Activated CD4-positive, alpha-beta T cell treated with anti-CD3 and anti-CD28 coated beads, Interleukin-2, amount 10 ng/mL, durations not matched to agents 7 days and 5 days (primary cell): Measurements from ENCODE around the gene DISC1. TPM values are rescaled to one million over a fixed set of nuclear protein-coding genes. Genes with fewer than 3 reads are reported as not detected.

Source experiments
- CTCF ChIA-PET: fragments of 350-600 bp; sonication (Branson Sonifier 250); formaldehyde crosslinking; loops from one replicate; lab custom pipeline; 2021; ENCODE audit warnings: antibody characterized with exemption; lab: Charles Lee
- POLR2A ChIA-PET: fragments of 350-600 bp; sonication (Branson Sonifier 250); formaldehyde crosslinking; loops from one replicate; lab custom pipeline; 2021; ENCODE audit warnings: antibody characterized with exemption; lab: Charles Lee
- DNase-seq: peaks from one replicate; pipeline ENCODE4 v3.0.0-alpha.2; 2020
- H3K27ac Mint-ChIP-seq: one replicate; pipeline ENCODE4 v1.8.0; 2021; ENCODE audit warnings: mild to moderate bottlenecking, moderate library complexity, mixed read lengths
- H3K27me3 Mint-ChIP-seq: one replicate; pipeline ENCODE4 v1.8.0; 2021; ENCODE audit warnings: mixed read lengths
- H3K36me3 Mint-ChIP-seq: one replicate; pipeline ENCODE4 v1.8.0; 2021; ENCODE audit warnings: low read depth, mixed read lengths
- H3K4me1 Mint-ChIP-seq: one replicate; pipeline ENCODE4 v1.8.0; 2021; ENCODE audit warnings: mixed read lengths
- H3K4me3 Mint-ChIP-seq: one replicate; pipeline ENCODE4 v1.8.0; 2021; ENCODE audit warnings: mild to moderate bottlenecking, moderate library complexity, mixed read lengths
- H3K9me3 Mint-ChIP-seq: one replicate; pipeline ENCODE4 v1.8.0; 2021; ENCODE audit warnings: mixed read lengths
- total RNA-seq, 2 experiments: library from RNA; stranded (reverse); gene quantifications; one replicate each; pipeline ENCODE4 v1.2.3, GENCODE V29; 2021

Gene DISC1
- total RNA-seq, 2 experiments from 2014 or later: 13.3 to 17.0 TPM

- CTCF ChIA-PET: no interaction called here
Measured at GRCh38 chr1:231596337-231596791, 30.2 kb upstream of the DISC1 start.

DNA sequence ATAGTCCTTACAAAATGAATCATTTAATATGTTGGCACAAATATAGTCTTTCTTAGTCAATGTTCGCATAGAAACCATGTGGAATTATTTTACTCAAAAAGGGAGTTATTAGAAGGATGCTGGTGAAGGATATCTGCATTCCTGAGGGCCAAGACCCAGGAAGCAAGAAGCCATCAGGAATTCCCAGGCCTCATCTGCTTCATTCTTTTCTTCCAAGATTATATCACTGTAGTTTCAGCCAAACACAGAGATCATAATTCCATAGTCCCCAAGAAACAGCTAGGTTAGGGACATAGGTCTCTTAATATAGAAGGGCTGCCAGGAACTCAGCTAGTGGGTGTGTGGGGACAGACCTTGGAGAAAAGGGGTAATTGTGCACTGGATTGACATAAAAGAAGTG lies 28.6 kb upstream of the DISC1 start:
- H3K4me3 Mint-ChIP-seq: no peak overlapping the region
- no peaks in the 10 kb centered on the region for H3K27me3 Mint-ChIP-seq
- DNase-seq: no peak
- H3K27ac Mint-ChIP-seq: no peak overlapping the region
- peaks cover 2% of the 10 kb centered on the region for H3K4me1 Mint-ChIP-seq
- H3K36me3 Mint-ChIP-seq: no peaks in the 10 kb centered on the region
- ChIA-PET CTCF (interaction anchor here (0.6 to 0.8 kb wide), 3 partner anchors 9 to 266 kb away, joined by 3 read pairs; no protein-coding TSS in a partner anchor), POLR2A (no interaction called here)
- no peaks in the 10 kb centered on the region for H3K9me3 Mint-ChIP-seq

More at GRCh38 chr1:231596337-231596791, 30.2 kb upstream of the DISC1 start:
- no peaks in the 10 kb centered on the region for H3K36me3 Mint-ChIP-seq
- no peaks in the 10 kb centered on the region for H3K9me3 Mint-ChIP-seq
- DNase-seq: no peak
- POLR2A ChIA-PET: no interaction called here
- H3K4me1 Mint-ChIP-seq: peaks cover 2% of the 10 kb centered on the region
- no peaks in the 10 kb centered on the region for H3K27me3 Mint-ChIP-seq
- no peak overlapping the region for H3K27ac Mint-ChIP-seq
- no peak overlapping the region for H3K4me3 Mint-ChIP-seq

DNA sequence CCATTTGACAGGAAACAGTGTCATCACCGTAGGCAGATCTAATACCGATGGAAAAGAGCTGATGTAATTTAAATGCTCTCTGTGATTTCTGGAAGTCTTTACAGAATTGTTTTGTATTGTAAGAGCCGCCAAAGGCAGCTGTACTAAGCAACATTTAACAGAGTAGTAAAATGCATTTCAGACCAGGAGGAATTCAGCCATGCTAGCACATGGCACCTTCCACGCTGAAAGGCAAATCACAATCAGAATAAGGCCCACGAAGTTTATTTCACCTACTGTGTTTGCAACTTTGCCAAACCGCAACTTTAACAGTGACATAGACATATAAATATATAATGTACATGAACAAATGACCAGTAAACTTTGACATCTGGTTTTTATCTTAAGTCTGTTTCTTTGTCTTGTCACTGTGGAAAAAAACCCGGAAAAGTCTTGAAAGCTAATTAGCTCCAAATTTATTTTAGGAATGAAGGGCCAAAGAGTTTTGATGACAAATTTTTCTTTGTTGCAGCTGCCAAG lies 26.1 kb upstream of the DISC1 start:
- H3K36me3 Mint-ChIP-seq: no peaks in the 10 kb centered on the region
- CTCF ChIA-PET: interaction anchor here (1.4 kb wide), 1 partner anchor 243 kb away, joined by 3 read pairs; no protein-coding TSS in a partner anchor
- H3K4me1 Mint-ChIP-seq: peaks cover 17% of the 10 kb centered on the region

GRCh38 chr1:231601824-231602672 lies 24.5 kb upstream of the DISC1 start:
- POLR2A ChIA-PET: no interaction called here
- Mint-ChIP-seq H3K27me3 (peaks cover 1% of the 10 kb centered on the region), H3K4me3 (no peak overlapping the region), H3K4me1 (peaks cover 16% of the 10 kb centered on the region), H3K27ac (no peak overlapping the region), H3K9me3 (no peaks in the 10 kb centered on the region), H3K36me3 (no peaks in the 10 kb centered on the region)
- DNase-seq: no peak
- CTCF ChIA-PET: interaction anchor here (1.7 kb wide), 1 partner anchor 286 kb away, joined by 3 read pairs; no protein-coding TSS in a partner anchor

More for the DNA sequence above, 26.1 kb upstream of the DISC1 start:
- H3K27me3 Mint-ChIP-seq: no peaks in the 10 kb centered on the region
- POLR2A ChIA-PET: no interaction called here
- H3K27ac Mint-ChIP-seq: no peak overlapping the region
- no peak overlapping the region for H3K4me3 Mint-ChIP-seq
- H3K9me3 Mint-ChIP-seq: no peaks in the 10 kb centered on the region
- DNase-seq: no peak

DNA sequence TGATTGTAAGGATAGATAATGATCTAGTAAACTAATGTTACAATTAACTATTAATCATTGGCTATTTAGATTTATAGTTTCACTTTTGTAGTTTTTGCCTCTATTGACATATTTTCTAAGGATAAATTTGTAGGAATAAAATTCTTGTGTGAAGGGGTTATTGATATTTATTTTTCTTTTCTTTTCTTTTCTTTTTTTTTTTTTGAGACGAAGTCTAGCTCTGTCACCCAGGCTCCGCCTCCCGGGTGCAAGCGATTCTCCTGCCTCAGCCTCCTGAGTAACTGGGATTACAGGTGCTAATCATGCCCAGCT lies 24.0 kb upstream of the DISC1 start:
- no peak overlapping the region for H3K4me3 Mint-ChIP-seq
- H3K4me1 Mint-ChIP-seq: peaks cover 18% of the 10 kb centered on the region
- no peaks in the 10 kb centered on the region for H3K36me3 Mint-ChIP-seq
- ChIA-PET CTCF (interaction anchor here (1.7 kb wide), 1 partner anchor 286 kb away, joined by 3 read pairs; no protein-coding TSS in a partner anchor), POLR2A (no interaction called here)
- DNase-seq: no peak
- no peak overlapping the region for H3K27ac Mint-ChIP-seq
- peaks cover 7% of the 10 kb centered on the region for H3K27me3 Mint-ChIP-seq
- no peaks in the 10 kb centered on the region for H3K9me3 Mint-ChIP-seq

DNA sequence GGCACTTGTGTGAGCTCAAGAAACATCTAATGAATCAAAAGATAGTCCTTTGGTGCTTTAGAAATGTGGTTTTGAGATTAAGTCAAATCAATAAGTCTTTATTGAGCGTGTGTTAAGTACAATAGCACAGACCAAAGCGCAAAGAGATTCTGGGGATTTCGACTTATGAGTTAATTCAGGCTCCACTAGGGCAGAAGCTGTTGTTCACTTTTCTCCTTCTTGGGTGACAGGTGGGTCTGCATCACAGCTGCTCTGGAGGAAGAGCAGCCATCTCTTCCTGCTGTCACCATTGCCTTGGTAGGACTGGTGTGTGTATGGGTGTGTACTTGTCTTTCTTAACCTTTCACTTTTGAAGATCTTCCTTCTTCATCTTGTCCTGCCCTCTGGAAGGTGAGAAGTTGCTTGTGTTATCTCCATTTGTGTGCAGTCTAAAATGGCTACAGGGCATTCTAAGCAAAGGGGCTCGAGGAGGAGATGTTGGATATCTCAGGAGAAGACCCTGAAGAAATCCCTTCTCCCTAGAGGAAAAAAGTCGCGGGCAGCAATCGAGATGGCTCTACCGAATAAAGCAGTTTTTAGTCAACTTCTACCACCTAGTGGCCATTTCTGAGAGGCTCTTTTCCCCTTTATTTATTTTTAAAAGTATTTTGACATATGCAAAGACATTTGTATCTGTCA lies 22.9 kb upstream of the DISC1 start:
- peak; percentile 54 for DNase-seq
- no peaks in the 10 kb centered on the region for H3K9me3 Mint-ChIP-seq
- POLR2A ChIA-PET: no interaction called here
- no peaks in the 10 kb centered on the region for H3K36me3 Mint-ChIP-seq
- H3K27ac Mint-ChIP-seq: peak overlapping the region; percentile 88
- peak overlapping the region; percentile 88 for H3K4me3 Mint-ChIP-seq
- peaks cover 18% of the 10 kb centered on the region for H3K4me1 Mint-ChIP-seq
- peaks cover 12% of the 10 kb centered on the region for H3K27me3 Mint-ChIP-seq
- CTCF ChIA-PET: interaction anchor here (0.7 to 1.7 kb wide), 8 partner anchors 8 to 266 kb away, joined by 3 to 4 read pairs (median 3); partner anchors contain the start of genes EXOC8 and SPRTN

- peak overlapping the region; percentile 88 for H3K27ac Mint-ChIP-seq
- no peak for DNase-seq
- peaks cover 1% of the 10 kb centered on the region for H3K36me3 Mint-ChIP-seq
- H3K27me3 Mint-ChIP-seq: peaks cover 12% of the 10 kb centered on the region
- ChIA-PET CTCF (interaction anchor here (1.7 kb wide), 1 partner anchor 74 kb away, joined by 3 read pairs; no protein-coding TSS in a partner anchor), POLR2A (no interaction called here)
- H3K9me3 Mint-ChIP-seq: peaks cover 2% of the 10 kb centered on the region
- H3K4me3 Mint-ChIP-seq: no peak overlapping the region
- peaks cover 18% of the 10 kb centered on the region for H3K4me1 Mint-ChIP-seq
Measured at GRCh38 chr1:231604276-231604621, 22.3 kb upstream of the DISC1 start.

- DNase-seq: no peak
- Mint-ChIP-seq H3K36me3 (peaks cover 6% of the 10 kb centered on the region), H3K9me3 (peaks cover 2% of the 10 kb centered on the region), H3K4me3 (no peak overlapping the region), H3K4me1 (peaks cover 22% of the 10 kb centered on the region), H3K27ac (no peak overlapping the region), H3K27me3 (peaks cover 12% of the 10 kb centered on the region)
- ChIA-PET CTCF (interaction anchor here (1.5 to 1.9 kb wide), 3 partner anchors 12 to 290 kb away, joined by 6 to 9 read pairs (median 7); no protein-coding TSS in a partner anchor), POLR2A (no interaction called here)
Measured at GRCh38 chr1:231605149-231606100, 21.2 kb upstream of the DISC1 start.

DNA sequence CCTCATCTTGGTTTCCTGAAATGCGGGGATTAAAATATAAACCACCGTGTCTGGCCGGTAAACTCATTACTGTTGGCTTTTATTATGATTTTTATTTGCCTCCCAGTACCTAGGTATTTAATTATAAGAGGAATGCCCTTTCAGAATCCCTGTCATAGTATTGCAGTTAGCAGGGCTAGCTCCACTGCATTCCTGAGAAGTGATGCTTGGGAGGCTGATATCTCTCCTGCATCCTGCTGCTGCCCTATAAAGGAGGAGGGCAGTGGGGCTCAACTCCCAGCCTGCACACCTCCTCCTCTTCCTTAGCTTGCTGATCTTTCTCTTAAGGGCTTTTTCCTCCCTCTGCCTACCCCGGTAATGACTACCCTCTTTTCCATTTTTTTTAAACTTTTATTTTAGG lies 19.9 kb upstream of the DISC1 start:
- H3K36me3 Mint-ChIP-seq: peaks cover 17% of the 10 kb centered on the region
- no peak overlapping the region for H3K4me3 Mint-ChIP-seq
- H3K27me3 Mint-ChIP-seq: peaks cover 14% of the 10 kb centered on the region
- CTCF ChIA-PET: interaction anchor here (1.5 to 1.9 kb wide), 3 partner anchors 10 to 291 kb away, joined by 6 to 9 read pairs (median 7); no protein-coding TSS in a partner anchor
- no peak overlapping the region for H3K27ac Mint-ChIP-seq
- DNase-seq: no peak
- peaks cover 8% of the 10 kb centered on the region for H3K9me3 Mint-ChIP-seq
- POLR2A ChIA-PET: no interaction called here
- H3K4me1 Mint-ChIP-seq: peaks cover 35% of the 10 kb centered on the region

DNA sequence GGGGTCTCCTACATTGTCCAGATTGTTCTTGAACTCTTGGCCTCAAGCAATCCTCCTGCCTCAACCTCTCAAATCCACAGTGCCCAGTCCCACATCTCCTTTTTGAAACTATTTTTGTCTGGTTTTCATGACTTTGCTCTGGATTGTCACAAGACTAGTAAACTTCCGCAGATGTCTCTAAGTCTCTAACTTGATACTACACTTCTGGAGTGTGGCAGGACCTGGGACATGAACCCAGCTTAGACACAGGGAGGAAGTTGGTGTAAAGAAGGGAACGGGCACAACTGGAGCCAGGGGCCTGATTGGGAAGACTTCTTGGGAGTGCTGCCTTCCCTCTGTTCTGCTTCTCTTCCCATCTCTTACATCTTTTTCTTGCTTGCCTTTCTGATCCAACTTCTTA lies 16.2 kb upstream of the DISC1 start:
- peaks cover 14% of the 10 kb centered on the region for H3K27me3 Mint-ChIP-seq
- H3K4me3 Mint-ChIP-seq: no peak overlapping the region
- H3K27ac Mint-ChIP-seq: no peak overlapping the region
- peaks cover 35% of the 10 kb centered on the region for H3K36me3 Mint-ChIP-seq
- CTCF ChIA-PET: interaction anchor here (0.5 to 2.0 kb wide), 4 partner anchors 11 to 396 kb away, joined by 3 to 4 read pairs (median 4); no protein-coding TSS in a partner anchor
- POLR2A ChIA-PET: no interaction called here
- H3K9me3 Mint-ChIP-seq: peaks cover 22% of the 10 kb centered on the region
- peaks cover 57% of the 10 kb centered on the region for H3K4me1 Mint-ChIP-seq
- no peak for DNase-seq

- peaks cover 25% of the 10 kb centered on the region for H3K9me3 Mint-ChIP-seq
- peaks cover 38% of the 10 kb centered on the region for H3K36me3 Mint-ChIP-seq
- peak overlapping the region; percentile 61 for H3K27ac Mint-ChIP-seq
- H3K4me1 Mint-ChIP-seq: peaks cover 58% of the 10 kb centered on the region
- no peak overlapping the region for H3K4me3 Mint-ChIP-seq
- ChIA-PET POLR2A (no interaction called here), CTCF (interaction anchor here (0.5 kb wide), 1 partner anchor 396 kb away, joined by 3 read pairs; no protein-coding TSS in a partner anchor)
- peaks cover 14% of the 10 kb centered on the region for H3K27me3 Mint-ChIP-seq
- no peak for DNase-seq
Measured at GRCh38 chr1:231611111-231611510, 15.5 kb upstream of the DISC1 start.
